HCEC 1CT (cell line): ENCODE results near the gene HEG1.
"Not testable (repeated sequence)": the region's sequence is repeated elsewhere in the genome, so short reads cannot be mapped to it uniquely, and the experiment has no call there.

Experiments used
- DNase-seq: peaks from one replicate; pipeline ENCODE4 v3.0.0-alpha.2; 2017

Gene HEG1

DNA sequence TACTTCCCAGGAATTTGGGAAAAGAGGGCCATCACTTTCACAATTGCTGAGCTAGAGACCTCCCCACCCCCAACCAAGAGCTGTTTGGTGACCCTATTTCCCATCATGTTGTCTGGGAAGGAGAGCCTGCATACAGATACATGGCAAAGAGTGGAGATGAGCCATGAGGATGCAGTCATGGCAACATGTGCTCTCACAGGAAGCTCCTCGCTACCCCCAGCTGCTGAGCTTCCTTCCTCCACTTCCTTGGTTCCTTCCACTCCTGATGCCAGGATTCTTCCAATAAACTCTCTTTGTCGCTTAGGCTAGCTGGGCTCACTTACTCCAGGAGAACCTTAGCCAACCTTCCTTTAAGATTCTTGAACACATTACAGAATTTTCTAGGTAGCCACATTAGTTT, 72.9 kb downstream of the HEG1 start:
- DNase-seq = no peak

DNA sequence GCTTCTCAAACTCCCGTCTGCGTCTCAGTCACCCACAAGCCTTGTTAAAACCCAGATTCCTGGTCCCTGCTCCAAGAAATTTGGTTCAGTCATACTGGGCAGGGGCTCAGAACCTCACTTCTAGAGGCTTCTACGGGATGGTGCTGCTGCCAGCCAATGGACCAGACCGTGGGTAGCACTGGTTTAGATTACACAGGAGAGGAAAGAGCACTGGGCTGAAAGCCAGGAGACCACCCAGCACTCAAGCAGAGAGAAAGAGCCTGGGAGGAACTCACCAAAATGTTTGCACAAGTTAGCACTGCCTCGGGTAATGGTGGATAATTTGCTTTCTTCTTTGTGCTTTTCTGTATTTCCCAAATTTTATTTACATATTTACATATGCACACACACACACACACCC, 74.3 kb downstream of the HEG1 start:
- no peak for DNase-seq

DNA sequence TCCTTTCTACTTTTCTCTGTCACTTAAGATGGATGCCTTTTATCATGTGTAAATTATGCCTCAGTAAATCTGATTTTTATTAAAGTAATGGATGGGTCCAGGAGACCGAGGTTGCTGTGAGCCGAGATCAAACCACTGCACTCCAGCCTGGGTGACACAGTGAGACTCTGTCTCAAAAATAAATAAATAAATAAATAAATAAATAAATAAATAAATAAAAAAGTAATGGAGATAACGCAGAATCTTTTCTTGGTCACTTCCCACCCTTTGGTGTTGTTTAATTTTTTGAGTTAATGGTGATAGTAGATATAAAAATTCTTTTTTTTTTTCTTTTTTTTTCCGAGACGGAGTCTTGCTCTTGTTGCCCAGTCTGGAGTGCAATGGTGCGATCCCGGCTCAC, 77.2 kb downstream of the HEG1 start:
- DNase-seq = no peak

DNA sequence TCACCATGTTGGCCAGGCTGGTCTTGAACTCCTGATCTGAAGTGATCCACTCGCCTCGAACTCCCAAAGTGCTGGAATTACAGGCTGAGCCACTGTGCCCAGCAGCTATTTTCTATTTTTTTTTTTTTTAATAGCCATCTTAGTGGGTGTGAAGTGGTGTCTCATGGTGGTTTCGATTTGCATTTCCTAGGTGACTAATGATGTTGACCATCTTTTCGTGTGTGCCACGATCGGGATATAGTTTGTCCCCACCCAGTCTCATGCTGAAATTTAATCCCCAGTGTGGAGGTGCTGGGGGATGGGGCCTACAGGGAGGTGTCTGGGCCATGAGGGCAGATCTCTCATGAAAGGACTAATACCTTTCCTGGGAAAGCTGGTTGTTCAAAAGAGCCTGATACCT, 79.4 kb downstream of the HEG1 start:
- DNase-seq = no peak

DNA sequence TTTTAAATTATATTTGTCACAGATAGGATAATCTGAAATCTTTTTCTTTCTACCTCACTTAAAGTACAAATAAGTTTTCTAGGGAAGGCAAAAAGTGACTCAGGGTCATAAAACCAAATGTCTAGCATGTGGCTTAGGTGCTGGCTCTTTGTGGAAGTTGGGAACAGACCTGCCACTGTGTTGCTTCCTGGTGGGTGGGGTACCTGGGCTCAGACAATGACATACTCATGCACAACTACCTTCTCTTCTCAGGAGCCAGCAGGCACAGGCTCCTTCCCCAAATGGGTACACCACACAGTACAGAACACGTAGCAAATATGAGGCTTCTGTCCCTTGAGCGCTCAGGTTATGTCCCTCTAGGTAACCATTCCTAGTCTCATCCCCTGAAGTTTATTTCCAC, 81.1 kb downstream of the HEG1 start:
- DNase-seq = no peak

DNA sequence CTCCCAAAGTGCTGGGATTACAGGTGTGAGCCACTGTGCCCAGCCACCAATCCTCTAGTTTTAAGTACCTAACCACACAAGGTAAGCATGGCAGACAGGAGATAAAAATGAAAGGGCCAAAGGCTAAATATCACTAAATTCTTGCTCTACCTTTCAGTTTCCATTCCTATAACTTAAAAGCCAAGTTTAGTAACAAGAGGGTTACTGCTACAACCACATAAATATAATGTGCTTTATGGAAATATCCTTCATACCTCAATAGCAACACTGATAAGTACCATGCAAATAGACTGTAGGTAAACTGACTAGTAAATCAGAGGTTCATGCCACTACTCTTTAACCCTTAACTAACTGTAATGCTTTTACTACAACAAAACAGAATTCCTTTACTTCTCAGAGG, 82.5 kb downstream of the HEG1 start:
- no peak for DNase-seq

DNA sequence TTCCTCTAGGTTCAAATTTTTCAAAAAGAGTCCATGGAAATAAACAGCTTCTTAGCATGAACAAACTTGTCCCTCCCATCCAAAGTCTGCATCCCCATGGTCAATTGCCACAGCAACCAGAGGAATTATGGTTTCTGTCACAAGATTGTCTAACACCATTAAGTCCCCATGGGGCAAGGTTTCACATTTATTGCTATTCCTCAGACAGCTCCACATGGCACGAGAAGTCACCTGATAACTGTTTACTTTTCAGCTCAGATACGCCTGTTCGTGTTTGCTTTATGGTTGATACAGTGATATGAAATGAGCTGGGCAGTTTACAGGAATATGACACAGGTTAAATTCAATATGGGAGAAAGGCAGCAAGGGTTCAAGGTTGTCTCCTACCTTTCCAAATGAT, 83.3 kb downstream of the HEG1 start:
- DNase-seq = no peak

DNA sequence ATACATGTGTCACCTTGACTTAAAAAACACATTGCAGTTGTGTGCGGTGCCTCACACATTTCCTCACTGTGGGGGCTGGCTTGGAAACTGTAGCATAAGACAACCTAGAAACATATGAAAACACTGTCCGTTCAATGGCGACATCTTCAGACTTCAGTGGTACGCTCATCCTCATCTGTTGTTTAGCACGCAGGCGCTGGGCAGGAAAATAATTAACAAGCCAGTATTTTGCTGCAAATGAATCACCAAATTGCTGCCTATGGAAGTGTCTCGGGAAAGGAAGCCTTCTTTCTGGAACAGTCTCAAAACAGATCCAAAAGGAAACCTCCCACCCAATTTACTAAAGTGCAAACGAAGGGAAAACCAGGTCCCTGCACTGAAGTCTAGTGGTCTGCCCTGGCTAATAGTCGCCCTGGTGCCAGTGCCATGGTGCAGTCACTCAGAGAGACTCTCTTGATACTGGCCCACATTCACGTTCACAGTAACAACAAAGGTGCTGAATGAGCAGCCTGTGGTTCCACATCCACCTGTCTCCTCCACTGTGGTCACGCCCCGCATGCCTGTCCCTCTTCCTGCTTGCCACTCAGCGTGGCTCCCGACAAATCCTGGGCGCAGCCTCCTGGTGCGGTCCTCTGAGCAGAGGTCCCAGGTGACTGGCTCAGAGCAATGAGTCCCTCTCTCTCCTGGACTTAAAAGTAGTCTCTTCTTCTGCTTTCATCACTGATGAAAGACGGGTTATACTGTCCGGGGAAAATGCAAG, 85.7 kb downstream of the HEG1 start:
- DNase-seq = no peak

DNA sequence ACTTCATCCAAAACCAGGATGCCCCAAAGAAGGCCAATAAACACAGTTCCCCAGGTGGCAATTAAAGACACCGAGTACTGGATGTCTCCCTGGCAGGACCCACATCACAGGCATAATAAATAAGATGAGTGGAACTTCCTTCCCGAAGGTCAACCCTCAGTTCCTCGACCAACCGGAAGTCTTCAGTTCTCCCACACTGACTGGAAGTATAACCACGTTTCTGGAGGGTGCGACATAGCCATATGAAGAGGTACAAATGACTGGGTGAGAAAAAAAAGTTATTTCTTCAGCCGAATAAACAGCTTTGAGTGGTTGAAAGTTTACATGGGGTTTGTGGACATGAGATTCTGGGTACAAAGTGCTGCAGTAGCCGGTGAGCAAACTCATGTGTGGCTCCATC, 86.6 kb downstream of the HEG1 start:
- no peak for DNase-seq

DNA sequence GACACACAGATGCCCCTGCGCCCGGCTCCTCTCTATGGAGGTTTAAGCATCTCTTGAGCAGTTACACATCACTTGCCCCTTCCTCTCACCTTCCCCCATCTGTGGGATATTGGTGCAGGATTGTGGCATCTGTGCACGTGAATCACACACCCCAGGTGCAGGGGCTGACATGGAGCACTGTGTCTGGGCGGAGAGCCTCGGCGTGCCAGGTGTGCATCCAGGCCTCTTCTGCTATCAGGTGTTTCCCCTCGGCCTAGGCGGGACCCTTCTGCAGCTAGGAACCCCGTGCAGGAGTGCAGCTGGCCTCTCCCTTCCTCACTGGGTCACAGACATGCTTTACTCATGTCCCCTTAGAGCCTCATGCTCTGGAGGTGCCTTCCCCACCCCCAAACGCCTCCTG, 87.8 kb downstream of the HEG1 start:
- no peak for DNase-seq

DNA sequence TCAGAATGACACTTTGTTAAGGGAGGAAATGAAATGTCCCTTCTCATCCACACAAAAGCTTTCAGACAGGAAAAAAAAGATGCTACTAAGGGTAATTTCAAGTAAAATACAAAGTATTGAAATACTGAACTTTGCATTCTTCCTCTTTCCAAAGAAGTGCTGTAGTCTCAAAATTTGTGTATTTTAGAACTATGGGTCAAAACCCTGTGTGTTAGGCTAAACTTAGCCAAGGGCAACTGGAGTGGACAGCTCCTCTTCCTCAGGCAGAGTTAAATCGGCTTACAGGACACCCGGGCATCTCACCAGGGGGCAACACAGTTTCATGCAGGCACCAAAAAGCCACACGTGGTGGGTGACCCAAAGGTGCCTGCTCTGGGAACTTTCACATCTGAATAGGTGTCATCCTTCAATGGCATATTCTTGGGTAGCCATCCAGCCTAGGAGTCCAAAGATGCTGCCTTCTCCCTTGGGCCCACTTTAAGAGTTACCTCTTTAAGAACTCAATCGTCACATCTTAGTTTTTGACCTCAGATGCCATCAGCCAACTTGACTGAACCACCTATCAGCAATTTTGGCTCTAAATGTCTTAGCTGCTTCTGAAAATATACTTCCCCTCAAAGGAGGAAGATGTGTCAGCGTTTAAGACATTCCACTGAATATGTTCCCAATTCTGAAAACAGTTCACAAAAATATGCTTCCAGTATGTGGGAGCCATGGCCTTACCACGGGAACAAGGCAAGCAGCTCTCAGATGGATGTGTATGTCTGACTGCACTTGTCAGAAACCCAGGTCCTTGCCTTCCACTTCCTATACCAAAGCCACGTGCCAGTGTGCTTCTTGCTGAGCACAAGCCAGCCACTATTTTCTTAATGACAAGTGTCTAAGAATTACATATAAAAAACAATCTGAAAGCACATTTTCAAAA, 89.0 kb downstream of the HEG1 start:
- no peak for DNase-seq

DNA sequence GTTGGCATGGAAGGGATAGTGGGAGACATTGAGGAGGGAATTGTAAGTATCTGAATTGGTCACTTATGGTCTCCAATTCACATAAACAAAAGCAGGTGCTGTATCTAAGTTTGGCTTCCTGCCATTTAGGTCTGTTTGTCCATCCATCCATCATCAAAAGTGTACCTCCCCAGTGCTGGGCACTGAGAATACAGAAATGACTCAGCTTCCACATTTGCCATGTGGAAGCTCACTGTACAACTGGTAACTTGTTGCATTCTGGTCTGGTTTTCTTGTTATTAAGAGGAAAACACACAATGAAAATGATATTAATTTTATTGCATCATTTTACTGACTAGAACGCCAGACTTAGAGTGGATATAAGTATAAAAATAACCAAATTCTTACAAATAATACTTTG, 90.4 kb downstream of the HEG1 start:
- DNase-seq = no peak

DNA sequence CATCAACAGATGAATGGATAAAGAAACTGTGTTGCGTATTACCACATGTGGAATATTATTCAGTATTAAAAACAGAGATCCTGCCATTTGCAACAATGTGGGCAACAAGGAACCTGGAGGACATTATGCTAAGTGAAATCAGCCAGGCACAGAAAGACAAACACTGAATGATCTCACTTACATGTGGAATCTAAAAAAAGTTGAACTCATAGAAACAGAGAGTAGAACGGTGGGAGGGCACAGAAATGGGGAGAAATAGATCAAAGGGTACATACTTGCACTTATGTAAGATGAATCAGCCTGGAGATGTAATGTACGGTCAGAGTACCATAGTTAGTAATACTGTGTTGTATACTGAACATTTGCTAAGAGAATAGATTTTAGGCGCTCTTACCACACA, 91.4 kb downstream of the HEG1 start:
- DNase-seq = peak; percentile 58

DNA sequence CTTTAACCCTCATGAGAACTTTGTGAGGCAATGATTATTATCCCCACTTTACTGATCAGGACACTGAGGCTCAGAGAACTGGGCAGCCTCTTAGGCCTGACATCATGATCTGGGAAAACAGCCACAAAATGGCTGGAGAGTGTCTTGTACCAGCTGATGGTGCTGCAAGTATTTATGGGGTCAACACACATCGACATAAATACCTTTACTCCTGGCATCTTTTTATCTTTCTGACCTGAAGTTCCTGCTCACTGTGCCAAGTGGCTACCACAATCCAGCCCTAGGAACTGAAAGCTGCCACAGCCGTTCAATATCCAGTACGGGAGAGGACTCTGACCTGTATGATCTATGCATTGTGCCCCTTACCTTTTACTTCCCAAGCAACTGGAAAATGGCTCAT, 92.0 kb downstream of the HEG1 start:
- DNase-seq = no peak

DNA sequence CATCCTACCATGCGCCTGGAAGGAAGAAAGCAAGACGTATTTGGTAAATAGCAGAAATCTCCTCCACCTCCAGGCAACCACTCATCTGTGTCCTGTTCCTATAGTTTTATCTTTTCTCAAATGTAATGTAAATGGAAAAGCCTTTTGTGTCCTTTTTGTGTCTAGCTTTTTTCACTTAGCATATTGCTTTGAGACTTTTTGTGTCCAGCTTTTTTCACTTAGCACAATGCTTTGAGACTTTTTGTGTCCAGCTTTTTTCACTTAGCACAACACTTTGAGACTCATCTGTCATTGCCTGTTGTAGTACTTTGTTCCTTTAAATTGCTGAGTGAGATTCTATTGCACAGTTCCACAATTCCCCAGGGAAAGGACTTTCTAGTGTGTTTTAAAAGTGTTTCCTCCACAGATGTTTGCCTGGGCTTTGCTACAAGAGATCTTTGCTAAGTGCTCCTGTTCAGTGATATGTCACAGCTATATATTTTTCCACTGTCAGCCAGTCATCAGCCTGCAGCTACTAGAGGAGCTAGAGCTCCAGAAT, 93.3 kb downstream of the HEG1 start:
- DNase-seq = no peak

DNA sequence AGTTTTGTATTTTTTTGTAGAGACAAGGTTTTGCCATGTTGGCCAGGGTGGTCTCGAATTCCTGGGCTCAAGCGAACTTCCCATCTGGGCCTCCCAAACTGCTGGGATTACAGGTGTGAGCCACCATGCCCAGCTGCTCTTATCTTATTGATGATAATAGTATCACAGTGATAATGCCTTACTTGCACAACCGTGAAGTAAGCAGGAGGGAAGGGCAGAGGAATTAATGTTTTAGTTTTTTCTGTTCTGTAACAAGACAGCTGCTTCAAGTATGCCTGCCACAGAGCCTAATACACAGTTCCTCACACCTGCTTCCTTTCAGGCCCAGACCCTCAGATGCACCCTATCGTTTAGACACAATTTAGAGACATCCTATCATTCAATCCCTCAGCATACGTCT, 95.1 kb downstream of the HEG1 start:
- no peak for DNase-seq

DNA sequence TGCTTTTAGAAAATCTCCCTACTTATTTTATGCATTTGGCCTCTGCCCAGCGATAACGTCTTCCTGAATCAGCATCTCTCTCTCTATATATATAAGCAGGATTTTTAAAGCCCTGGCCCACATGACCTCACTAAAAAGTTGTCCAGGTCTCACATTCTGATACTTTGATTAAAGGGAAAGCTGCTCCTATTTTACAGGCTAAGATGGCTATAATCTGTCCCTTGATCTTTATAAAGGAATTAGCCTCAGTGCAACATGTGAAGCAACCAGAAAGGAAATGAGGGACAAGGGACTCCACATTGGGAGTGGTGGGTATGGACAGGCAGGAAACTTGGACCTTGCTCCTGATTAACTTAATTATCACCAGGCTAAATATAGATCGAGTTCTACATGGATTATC, 95.7 kb downstream of the HEG1 start:
- no peak for DNase-seq

DNA sequence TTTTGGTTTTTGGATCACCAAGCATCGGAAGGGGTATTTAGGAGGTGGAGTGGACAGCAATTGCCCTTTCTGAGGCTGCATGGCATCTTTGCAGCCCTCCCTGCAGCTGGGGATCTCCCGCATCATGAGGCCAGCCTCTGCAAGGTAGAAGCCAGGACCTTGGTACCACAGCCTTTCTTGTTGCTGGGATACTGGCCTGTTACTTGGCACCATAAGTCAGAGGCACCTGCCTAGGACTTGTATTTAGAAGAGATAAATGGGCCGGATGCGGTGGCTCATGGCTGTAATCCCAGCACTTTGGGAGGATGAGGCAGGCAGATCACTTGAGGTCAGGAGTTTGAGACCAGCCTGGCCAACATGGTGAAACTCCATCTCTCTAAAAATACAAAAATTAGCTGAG, 97.8 kb downstream of the HEG1 start:
- DNase-seq = not testable (repeated sequence)

DNA sequence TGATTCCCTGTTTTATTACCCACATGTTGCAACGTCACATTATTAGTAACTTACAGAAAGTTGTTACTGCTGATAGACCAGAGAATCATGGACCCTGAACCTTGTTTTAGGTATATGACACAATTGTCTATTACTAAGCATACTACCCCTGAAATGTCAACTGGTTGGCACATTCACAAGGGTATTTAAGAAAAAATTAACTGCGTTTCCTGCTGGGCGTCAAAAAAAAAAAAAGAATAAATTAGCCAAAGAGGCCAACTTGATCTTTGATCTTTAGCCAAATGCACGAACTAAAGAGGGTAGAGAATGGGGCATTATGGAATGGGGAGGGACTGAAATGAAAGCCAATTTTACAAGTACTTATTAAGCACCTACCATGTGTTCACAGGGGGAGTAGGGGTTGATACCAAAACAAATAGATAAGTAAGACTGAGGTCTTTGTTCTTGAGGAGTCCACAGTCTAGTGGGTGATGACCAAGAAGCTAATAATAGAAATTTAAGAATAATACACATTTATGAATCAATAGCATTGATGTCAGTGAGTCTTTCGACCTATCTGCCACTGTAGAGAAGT, 103.4 kb downstream of the HEG1 start:
- no peak for DNase-seq

DNA sequence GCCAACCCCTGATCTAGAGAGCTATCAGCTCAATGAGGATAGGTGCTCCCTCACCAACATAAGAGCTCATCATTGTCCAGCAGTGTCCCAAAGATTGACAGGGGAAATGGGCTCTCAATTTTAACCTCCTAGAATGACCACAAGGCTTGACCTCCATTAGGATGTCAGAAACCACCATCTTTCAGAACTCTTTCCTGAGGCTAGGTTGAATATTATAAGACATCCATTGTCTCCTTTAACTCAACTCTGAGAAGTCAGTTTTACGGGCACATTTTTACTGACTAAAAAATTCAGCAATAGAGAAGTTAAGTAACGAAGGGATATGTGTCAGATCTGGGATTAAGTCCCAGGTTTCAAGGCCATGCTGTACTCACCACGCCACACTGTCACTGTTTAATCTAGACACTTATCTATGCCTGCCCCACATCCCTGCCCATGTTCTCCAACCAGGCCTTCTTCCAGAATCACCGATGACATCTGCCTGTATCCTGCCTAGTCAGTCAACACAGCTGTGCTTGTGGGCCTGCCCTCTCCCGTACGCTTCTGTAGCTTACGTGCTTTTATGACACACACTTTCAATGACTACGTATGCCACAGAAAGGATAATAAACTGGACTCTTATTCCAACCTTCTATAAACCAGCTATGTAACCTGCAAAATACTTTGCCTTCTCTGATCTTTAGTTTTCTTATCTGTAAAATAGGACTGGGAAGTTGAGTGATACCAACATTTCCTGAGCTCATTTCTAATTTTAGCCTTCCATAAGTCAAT, 104.1 kb downstream of the HEG1 start:
- DNase-seq = peak; percentile 70

DNA sequence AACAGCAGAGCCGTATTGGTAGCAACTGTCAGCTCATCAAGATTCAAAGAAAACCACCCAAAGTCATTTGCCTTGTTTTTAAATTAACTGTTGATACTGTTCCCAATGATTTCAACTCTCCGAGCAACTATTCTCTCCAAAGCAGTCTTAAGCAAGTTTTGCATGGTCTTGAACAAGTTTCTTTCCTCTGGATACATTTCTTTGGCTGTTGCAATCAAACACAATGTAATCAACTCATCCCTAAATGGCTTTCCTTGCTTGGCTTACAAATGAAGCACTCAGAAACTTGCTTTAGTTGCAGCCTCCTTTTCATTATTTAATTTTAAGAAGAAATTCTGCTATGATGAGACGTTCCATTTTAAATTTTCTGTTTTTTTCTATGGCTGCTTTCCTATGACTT, 105.8 kb downstream of the HEG1 start:
- DNase-seq = no peak

DNA sequence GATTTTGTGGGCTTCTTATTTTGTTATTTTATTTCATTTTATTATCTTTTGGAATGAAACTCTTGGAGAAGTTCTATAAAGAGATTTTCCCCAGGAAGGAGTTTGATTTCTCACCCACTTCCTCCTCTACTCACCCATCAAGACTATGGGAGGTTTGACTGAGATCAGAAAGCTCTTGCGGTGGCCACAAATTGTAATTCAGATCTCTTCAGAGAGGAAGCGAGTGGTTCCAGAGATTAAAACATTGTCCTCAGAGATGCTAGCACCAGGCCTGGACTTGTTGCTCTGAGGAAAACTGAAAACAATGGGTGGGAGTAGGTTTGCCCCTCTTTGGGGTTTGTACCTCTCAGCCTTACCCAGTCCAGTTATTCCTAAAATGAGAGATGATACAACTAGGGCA, 113.2 kb downstream of the HEG1 start:
- DNase-seq = no peak

DNA sequence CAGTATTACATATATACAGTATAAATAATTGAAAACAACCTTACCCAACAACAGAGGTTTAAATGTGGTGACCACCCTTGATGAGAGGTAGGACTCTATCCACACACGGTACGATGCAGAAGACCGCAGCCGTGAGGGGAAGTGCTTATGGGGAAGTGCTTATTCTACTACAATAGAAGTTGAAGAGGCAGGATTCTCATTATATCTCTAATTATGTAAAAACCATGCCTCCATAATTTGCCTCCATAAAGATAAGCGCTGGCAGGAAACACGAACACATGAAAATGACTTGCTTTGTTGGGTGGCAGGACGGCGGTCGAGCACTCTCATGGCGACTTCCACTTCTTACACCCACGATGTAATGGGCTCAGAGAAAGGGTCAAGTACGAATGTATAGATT, 114.0 kb downstream of the HEG1 start:
- no peak for DNase-seq
